GM10266 (cell line): ENCODE data around the gene MECP2.

Source experiments
- DNase-seq: peaks from one replicate; pipeline ENCODE4 v3.0.0; 2012; ENCODE audit errors: extremely low spot score
- TF ChIP-seq, protein P1 (sequence below): IDR thresholded peaks from 2 replicates; pipeline ENCODE4 v1.5.1; 2012; ENCODE audit warnings: mild to moderate bottlenecking, low read depth; ENCODE audit not compliant: control insufficient read depth, insufficient read depth; ENCODE audit errors: missing control alignments

The MECP2 gene

DNA sequence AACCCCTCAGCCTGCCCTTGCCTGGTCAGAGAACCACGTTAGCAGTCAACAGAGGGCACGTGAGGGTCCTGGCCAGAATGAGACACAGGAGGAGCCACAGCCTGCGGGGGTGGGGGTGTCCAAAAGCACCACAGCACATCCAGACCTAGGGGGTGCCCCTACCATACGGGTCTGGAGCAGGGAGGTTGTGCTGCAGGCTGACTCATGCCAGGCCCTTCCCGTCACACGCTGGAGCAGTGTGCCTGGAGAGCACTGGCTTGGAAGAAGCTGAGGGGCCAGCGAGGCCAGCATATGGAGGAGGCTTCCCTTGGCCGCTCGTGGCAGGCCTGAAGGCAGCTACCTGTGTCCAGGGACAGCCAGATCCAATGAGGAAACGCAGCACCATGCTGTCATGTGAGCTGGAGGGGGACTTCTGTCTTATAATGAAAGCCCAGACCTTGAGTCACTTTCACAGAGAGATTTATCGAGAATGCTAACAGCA is 76.3 kb downstream of the MECP2 start:
- TF ChIP-seq, protein P1, sequence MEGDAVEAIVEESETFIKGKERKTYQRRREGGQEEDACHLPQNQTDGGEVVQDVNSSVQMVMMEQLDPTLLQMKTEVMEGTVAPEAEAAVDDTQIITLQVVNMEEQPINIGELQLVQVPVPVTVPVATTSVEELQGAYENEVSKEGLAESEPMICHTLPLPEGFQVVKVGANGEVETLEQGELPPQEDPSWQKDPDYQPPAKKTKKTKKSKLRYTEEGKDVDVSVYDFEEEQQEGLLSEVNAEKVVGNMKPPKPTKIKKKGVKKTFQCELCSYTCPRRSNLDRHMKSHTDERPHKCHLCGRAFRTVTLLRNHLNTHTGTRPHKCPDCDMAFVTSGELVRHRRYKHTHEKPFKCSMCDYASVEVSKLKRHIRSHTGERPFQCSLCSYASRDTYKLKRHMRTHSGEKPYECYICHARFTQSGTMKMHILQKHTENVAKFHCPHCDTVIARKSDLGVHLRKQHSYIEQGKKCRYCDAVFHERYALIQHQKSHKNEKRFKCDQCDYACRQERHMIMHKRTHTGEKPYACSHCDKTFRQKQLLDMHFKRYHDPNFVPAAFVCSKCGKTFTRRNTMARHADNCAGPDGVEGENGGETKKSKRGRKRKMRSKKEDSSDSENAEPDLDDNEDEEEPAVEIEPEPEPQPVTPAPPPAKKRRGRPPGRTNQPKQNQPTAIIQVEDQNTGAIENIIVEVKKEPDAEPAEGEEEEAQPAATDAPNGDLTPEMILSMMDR: no peak

DNA sequence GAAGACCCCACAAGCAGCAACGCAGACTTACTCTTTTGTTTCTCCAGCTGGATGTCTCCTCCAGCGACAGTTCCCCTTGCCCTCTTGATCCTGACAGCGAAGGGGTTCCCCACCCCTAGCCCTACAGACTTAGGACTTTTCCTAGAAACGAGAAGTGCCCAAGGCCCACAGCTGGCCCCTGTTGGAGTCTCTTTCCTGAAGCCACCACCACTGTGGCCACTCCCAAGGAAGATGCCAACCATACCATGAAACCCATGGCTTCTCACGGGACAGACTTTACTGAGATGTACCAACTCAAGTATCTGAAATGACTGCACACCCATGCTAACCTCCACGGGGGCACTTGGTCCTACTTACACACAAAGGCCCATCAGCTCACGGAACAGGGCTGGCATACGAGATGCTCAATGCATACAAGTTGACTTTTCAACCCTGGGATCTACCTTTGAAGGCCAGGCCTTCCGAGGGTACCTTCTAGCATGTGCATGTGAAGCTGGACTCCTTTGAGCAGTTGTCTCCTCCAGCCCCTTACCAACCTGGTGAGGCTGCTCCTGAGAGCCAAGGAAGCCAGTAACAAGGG is 76.9 kb downstream of the MECP2 start:
- DNase-seq: no peak
- TF ChIP-seq, protein P1: no peak

More for the DNA sequence above, 76.3 kb downstream of the MECP2 start:
- DNase-seq: no peak

DNA sequence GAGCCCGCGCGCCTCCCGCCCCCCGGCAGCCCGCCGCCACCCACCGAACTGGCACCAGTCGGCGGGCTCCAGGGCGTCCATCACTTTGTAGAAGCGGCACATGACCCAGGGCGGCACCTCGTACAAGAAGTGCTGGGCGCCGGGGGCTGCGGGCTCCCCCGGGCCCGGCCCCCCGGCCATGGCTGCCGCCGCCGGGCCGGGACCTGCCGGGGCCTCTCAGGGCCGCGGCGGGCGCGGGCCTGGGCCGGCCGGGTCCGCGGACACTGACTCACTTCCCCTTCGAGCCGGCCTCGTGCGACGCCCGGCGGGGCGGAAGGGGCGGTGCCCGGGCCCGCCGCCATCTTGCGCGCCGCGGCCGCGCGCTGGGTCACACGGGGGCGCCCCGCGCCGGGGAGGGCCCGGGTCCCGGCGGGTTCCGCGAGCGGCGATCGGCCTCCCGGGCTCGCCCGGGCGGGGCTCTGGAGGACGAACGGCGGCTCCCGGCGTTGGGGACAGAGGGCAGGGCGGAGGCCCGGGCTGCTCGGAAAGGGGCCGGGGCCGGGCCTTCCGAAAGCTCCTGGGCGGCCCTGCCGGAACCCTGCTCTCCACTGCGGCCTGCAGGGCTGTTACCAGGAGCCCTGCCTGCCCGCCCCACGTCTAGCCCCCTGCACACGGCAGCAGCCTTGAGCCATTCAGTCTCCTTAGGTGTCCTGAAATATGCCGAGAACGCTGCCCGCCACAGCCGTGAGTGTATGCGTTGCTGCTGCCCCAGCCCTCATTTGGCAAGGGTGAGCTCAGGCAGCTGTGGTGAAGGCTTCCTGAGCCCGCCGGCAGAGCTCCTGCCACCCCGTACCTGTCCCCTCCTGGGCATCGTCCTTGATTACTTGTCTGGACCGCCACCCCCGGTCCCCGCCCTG is 77.6 kb downstream of the MECP2 start, which contains the start of gene IRAK1:
IRAK1 (minus strand) TSS at position 270 of the 896 bp plus-strand sequence; CDS start at position 180, 90 bp downstream.
- DNase-seq: peak; percentile 87
- TF ChIP-seq, protein P1: peak; percentile 8

DNA sequence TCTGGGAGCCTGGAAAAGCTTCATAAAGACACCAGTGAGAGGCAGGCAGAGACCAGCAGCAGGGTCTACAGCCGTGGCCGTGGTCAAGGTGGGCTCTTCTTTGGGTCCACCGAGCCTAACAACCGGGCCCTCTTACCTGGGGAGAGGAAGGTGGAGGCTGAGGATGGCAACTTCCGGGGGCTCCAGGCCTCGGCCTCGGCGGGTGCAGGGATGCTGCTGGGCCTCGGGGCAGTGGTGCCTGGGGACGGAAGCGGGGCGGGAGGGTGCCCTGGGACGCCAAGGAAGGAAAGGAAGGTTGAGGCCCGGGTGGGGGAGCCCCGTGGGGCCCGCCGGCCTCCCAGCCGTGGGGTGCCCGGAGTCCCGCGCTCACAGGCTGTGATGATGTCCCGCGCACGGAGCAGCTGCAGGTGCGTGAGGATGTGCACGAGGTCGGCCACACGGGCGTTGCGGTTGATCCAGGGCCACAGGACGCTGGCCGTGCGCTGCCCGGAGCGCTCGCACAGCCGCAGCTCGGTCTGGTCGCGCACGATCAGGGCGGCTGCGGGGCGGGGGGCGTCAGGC is 78.4 kb downstream of the MECP2 start:
- TF ChIP-seq, protein P1: no peak
- DNase-seq: no peak

DNA sequence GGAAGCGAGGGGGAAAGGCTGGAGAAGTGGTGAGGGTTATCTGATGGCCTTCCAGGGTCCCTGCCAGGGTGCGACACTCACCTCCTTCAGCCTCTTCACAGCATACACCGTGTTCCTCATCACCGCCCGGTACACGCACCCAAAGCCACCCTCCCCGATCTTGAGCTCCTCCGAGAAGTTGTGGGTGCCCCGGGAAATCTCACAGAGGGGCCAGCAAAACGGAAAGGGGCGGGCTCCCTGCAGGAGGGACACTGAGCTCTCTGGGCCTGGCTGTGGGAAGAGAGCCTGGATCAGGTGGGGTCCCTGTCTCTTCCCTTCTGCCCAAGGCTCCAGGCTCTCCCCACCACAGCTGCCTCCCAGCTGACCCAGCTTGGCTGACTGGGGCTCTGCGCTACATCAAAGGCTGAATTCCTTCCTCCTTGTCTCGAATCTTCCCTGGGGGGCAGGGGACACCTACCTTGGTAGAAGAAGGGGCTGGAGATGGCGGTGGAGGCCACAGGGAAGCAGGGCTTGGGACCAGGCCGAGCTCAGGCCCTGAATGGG is 78.9 kb downstream of the MECP2 start:
- no peak for DNase-seq

DNA sequence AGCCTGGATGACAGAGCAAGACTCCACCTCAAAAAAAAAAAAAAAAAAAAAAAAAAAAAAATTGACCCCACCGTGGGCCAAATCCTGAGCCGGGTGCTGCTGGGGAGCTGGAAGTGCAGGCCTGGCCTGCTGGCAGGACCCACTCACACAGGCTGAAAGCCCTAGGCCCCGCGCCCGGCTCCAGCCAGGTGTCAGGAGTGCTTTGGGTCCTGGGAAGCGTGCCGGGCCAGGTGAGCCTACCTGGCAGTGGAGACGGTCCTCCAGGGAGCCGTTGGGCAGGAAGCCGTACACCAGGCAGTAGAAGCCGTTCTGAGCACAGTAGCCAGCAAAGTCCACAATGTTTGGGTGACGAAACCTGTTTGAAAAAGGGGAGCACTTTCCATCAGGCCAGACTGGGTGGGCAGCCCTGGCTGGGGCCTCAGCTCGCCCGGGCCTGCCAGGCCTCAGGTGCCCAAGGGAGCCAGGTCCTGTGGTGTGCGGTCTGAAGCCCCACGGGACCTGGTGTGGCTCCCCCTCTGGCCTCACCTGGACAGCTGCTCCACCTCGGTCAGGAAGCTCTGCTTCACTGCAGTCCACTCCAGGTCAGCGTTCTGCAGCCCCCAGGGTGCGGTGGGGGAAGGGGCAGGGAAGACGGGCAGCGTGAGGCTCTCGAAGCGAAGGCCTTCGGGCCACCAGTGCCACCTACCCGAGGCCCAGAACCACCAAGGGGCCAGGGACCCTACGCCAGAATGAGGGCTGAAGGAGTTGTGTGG is 79.6 kb downstream of the MECP2 start:
- TF ChIP-seq, protein P1: no peak

More for the DNA sequence above, 78.9 kb downstream of the MECP2 start:
- TF ChIP-seq, protein P1: no peak

More for the DNA sequence above, 79.6 kb downstream of the MECP2 start:
- no peak for DNase-seq
